Astrocyte of the hippocampus (primary cell): ENCODE measurements around the gene CCDC167.
A peak's percentile ranks its signal among the peaks of the same experiment; 100 is the strongest.

Experiments used
- DNase-seq: peaks from one replicate; pipeline ENCODE4 v3.0.0; 2011; ENCODE audit warnings: low read depth, low spot score

The CCDC167 gene

DNA sequence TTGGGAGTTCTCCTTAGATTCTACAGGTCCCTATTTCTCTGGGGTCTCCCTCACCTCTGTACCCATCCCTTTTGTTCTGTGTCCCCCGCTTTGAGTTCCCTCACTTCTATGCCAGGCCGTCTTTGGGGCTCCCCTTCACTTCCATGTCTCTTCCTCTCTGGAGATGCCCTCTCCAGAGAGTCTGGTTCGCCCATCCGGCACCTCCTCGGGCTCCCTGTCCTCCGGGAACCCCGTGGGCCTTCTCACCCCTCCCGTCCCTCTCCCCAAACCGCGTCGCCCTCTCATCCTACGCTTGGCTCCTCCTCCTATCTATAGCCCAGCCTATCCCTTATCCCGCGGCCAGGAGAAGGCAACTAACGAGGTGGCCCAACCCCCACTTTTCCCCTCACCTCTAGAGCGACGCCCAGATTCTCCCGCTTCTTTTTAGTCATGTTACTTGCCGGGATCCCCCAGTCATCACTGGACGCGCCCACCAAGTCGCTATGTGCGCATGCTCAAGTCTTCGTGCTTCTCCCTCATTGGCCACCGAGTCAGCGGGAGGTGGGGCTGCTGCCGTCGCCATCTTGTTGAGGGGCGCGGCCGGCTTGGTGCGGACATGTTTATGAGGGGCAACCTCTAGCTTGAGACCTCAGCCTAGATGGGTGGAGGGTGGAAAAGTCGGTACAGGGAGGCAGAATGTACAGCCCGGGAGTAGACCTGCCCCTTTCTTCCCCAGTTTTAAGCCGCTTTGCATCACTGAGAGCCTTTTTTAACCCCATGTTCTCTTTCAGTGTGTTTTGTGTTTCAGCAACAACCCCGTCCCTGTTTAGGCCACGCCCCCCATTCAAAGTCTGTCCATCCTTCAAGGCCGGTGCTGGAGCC is at the start of gene CCDC167:
Gene CCDC167 (minus strand): TSS at position 461 of the 861 bp plus-strand sequence. CDS start 30 bp downstream, at position 431.
- DNase-seq: peak; percentile 99

DNA sequence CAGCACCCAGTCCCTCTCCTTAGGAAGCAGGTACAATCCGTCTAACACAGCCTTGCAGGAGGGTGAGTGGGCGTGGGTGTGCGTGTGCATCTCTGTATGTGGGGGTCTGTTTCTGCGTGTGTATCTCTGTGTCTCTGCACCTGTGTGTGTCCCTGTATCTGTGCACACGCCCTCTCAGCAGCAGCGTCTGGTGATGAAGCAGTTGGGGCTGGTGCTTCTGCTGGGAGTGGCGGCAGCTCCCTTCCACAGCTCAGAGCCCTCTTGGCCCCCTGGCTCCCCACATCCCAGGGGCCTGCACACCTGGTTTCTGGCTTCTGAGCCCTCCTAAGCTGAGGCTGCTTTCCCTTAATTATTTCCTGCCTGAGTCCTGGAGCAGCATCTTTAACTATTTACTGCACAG is 49.5 kb upstream of the CCDC167 start:
- DNase-seq: no peak

DNA sequence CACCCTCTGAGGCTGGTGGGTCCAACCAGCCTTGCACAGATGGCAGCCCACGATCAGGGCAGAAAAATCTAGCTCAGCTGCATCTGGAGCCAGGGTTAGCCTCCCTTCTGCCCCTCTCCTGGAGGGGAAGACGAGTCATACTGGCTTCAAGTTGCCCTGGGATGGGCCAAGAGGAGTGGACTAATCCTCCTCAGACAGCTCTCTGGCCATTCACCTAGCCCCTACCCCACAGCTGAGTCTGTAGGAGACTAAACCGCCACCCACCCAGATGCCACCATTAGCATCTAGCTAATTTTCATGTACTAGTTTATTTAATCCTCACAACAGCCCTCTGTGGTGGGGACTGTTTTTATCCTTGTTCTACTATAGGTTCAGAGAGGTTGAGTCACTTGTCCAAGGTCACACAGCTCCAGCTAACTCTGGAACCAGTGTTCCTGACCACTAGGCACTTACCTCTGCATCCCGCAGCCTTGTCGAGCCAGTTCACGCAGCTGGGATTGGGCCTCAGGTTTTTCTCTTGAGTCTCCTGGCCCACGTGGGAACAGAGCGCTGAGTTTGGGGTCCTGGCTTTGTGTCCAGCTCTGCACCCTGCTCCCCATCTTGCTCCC is 48.5 kb upstream of the CCDC167 start:
- no peak for DNase-seq

DNA sequence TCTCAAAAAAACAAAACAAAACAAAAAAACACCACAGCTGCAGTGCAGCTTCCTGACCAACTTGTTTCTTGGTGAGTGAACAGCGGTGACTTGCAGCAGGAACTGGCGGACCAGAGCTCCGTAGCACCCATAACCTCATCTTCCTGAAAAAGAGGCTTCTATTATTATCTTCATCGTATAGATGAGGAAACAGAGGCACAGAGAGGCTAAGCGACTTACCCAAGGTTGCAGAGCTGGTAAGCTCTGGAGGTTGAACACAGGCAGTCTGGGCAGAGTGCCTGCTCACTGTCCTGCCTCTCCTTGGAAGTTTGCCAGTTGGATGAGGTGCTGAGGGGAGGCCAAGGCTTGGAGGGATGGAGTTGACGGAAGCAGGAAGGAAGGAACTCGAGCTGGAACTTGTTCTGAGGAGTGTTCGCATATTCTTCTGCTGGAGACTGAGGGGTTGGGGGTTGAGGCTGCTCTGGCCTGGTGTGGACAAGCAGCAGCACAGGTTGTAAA is 47.9 kb upstream of the CCDC167 start:
- DNase-seq: peak; percentile 84

DNA sequence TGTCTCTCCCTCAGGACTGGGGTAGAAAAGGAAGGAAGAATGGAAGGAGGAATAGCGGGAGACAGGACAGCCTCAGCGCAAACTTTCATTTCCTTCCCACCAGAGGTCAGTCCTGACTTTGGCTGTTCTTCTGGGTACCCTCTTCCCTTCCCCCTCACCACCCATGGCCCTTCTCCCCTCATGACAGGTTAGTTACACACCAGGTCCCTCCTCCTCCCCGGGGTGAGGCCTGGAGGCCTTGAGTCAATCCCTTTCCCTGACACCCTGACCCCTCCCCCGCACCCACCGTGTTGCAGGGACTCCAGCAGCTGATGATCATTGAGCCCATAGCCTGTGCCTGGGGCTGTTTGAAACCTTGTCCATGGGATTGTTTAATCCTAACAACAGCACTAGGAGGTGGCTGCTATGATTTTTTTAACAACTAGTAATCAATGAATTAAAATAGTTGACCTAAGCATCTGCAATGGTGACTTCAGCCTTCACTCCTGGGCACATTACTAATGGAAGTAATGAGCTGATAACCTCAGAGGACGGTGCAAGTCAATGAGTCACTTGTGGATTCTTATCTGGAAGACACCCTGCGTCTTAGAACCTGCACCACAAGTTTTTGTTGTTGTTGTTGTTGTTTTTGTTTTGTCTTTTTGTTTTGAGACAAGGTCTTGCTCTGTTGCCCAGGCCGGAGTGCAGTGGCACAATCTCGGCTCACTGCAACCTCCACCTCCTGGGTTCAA is 46.6 kb upstream of the CCDC167 start:
- no peak for DNase-seq

DNA sequence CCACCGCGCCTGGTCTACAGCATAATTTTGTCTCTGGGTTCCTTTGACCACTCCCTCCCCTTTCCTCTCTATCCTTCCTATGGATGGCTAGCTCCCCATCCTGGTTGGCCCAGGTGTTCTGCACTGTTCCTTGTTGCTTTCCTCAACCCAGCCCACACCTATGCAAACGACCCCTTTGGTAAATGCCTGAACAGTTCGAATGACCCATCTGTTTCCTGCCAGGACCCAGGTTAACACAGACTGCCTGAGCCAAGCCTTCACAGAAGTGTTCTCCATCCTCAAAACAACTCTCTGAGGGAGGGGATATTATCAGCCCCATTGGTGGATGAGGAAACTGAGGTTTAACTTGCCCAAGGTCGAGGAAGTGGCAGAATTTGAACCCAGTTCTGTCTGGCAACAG is 44.8 kb upstream of the CCDC167 start:
- no peak for DNase-seq

DNA sequence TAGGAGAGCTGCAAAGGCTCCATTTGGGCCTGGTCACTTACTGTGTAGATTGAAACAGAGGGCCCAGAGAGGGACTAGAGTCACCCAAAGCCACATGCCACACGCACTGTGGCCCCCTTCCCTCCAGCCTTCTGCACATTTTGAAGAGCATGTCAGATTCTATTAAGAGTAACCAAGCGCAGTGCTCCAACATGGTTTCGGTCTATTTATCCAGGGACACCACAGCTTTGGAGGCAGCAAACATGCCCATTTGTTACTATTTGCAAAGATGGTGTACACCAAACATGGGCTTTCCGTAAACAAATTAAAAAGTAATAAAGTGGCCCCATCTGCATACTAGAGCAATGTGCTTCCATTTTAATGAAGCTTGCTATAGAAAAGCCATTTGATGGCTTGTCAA is 43.7 kb upstream of the CCDC167 start:
- DNase-seq: no peak

DNA sequence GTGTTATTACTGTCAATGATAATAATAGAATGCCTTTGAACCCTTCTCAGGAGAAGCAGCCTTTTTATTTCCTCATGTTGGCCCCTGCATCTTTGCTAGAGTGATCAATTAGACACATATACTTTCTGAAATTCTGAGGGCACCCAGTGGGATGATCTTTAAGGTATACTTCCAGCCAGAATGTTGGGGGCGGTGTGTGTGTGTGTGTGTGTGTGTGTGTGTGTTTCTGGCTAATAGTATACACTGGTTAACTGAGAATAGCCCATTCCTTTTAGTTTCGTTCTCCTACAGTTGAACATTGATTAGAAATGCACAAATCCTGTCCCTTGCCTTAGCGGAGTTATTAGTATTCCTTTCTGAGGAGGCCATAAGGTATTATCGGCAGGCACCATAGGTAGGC is 41.7 kb upstream of the CCDC167 start:
- DNase-seq: no peak

DNA sequence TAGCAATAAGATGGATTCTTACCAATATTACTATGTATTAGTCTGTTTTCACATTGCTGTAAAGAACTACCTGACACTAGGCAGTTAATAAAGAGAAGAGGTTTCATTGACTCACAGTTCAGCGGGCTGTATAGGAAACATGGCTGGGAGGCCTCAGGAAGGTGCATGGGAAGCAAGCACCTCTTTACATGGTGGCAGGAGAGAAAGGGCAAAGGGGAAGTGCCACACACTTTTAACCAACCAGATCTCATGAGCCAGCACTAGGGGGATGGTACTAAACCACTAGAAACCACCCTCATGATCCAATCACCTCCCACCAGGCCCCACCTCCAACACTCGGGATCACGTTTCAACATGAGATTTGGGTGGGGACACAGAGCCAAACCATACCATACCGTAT is 40.7 kb upstream of the CCDC167 start:
- no peak for DNase-seq

DNA sequence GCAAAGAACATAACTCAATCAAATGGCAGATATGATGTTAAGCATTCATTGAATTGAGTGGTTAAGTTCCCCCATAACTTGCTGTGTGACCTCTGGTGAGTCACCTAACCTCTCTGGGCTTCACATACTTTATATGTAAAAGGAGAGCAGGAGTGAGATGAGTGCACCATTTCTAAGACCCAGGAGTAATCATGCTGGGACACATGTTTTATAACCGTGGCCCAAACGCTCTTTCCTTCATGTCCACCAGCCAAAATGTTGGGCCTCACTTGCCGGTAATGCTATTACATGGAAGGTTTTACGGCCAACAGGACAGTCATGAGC is 40.3 kb upstream of the CCDC167 start:
- no peak for DNase-seq

DNA sequence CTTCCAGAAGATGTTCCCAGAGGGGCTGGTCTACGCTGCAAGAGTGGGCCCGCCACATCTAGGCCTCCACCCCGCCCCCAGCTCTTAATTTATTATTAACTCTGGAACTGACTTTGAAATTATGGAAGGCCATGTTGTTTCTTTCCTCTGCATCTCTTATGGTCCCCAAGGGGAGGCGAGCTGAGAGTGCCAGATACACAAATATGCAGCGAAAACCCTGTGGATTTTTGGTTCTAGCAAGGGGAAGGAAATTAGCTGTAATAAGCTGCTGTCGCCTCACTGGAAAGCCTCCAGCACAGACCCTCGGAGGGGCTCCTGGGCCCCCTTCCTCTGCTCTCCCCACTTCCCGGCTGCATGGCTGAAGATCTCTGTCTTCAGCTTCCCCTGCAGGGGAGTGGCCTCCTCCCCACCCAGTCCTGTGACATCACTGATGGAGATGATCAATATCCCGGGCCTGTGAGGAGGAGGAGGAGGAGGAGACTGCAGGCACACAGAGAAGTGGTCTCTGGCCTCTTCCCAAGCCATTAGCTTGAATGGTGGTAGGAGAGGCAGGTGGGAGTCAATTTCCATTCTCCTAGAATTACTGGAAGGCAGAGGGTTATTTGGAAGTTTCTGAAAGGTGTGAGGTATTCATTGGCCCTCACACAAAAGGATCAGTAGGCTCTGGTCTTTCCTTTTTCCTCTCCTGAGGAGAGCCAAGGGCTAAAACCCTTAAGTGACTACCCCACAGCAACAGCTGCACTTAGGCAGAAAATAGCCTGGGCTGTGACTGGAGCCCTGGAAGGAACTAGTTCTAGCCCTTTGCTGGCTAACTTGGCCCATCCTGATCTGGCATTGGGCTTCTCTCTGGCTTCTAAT is 39.7 kb upstream of the CCDC167 start:
- no peak for DNase-seq

DNA sequence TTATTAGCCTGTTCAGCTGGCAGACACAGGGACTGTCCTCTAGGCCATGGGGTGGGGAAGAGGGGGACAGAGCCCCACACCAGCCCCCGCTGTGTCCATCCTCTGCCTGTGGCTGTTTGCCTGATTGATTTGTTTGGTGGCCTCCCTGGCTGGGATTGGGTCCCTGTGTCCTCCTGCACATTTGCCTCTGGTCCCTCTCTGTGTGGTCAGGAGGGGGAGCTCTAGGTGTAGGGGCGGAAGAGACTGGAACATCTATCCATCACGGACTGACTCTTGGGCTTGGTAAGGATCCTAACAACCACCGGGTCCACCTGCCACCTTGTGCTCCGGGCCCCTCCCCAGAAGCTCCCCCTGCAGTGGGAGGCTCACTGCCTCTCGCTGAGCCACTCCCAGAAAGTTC is 38.4 kb upstream of the CCDC167 start:
- DNase-seq: no peak

DNA sequence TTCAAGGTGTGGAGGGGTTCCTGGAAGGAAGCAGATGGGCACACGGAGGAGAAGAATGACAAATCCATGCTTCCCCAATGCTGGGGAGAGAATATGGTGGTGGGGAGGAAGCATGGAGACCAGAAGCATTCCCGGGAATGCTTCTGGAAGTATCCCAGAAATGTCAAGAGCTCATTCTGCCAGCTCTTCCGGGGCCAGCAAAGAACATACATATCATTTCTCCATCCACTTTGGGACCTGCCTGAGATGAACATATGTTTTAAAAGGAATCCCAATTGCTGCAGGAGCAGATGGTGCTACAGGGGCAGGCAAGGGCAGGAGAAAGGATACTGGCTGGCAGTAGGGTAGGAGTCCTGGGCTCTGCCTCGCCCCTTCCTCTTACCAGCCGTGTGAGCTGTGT is 37.9 kb upstream of the CCDC167 start:
- DNase-seq: no peak

DNA sequence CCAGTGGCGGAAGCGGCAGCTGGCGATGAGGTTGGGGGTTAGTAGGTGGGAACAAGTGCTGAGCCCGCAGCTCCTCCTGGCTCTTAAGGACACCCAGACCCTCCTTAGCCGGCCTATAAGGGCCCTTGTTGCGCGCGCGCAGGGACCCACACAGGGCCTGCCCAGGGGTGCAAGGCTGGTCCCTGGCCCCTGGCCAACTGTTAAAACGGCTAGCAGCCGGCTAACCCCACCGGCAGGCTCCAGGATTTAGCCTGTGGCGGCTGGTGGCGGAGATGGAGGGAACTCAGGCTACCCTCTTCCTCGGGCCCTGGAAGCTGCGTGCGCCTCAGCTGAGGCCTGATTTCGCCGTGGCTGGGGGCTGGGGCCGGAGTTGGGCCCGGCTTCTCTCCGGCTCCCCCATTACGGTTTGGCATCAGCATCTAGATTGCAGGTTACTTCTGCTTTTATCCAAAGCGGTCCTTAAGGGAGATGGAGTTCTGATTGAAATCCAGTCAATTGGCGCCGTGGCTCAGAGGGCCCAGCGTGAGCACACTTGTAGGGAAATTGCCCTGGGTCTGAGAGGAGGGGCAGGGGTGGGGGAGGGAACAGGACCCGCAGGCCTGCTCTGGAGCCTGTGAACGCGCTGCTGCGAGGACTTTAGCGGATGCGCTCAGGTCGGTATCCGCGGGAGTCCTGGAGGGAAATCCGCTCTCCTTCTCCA is 36.9 kb upstream of the CCDC167 start:
- DNase-seq: no peak

DNA sequence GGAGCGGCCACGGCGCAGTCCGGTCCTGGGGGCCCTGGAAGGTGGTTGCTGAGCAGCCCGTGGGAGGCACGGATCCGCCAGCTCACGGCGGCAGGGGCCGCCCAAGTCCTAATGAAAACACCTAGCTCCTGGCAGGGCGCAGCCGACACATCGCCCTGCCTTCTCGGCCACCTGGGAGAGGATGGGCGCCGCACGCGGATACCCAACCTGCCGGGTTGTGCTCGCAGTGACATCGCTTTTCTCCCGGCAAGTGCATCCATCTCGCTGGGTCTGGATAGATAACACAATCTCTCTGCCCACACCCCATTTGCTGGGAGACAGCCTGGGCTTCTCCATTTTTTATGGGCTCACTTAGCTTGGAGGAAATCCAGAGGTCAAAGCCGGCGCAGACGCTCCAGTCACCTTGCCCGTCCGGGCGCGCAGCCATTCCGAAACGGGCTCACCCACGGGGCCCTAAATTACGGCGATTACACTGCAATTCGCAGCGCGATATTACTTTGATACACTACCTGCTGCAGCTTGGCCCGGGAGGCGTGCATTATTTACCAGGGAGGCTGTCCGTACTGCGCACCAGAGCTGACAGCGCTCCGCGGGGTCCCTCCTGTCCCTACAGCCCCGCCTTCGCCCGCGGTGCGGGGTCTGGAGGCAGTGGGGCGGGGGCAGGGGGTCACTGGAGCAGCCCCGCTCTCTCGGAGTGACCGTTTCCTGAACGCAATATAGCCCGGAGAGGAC is 36.2 kb upstream of the CCDC167 start:
- peak; percentile 45 for DNase-seq

DNA sequence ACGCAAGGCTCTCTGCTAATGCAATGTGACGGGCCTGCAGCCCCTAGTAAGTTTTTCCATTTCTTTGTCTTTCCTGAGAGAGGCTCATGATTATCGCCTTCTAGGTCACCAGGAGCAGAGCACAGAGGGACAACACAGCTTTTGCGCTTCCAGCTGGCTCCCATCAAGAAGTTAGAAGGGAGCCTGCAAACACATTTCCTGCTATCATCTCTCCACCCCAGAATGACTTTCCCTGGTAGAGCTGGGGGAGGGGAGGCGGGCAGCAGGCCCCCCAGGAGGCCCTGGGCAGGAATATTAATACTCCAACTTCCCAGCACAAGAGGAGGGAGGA is 35.7 kb upstream of the CCDC167 start:
- DNase-seq: no peak

DNA sequence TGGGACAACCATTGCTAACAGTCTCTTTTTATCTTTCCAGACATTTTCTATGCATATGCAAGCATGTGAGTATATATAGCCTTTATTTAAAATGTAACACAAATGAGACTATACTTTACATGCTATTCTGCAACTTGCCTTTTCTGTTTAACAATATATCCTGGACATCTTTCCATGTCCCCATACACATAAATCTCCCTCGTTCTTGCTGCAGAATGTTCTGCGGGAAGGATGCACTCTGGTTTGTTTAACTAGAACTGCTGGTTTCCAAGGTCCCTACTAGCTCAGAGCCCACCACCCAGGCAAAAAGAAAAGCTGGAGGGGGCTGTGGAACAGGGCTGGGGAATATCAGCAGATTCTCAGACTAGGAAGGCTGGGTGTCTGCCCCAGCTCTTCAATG is 35.2 kb upstream of the CCDC167 start:
- DNase-seq: no peak

DNA sequence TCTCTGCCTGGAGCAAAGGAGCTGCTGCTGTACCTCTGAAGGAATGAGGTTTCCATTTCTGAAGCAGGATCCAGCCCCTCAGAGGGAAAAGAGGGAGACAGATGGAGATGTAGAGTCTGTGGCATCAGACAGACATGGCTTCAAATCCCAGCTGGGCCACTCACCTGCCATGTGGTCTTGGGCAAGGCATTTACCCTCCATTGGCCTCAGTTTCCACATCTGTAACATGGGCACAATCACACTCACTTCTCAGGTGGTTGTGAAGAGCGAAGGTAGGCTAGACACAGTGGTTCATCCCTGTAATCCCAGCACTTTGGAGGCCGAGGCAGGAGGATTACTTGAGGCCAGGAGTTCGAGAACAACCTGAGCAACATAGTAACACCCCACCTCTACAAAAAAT is 32.4 kb upstream of the CCDC167 start:
- DNase-seq: no peak

DNA sequence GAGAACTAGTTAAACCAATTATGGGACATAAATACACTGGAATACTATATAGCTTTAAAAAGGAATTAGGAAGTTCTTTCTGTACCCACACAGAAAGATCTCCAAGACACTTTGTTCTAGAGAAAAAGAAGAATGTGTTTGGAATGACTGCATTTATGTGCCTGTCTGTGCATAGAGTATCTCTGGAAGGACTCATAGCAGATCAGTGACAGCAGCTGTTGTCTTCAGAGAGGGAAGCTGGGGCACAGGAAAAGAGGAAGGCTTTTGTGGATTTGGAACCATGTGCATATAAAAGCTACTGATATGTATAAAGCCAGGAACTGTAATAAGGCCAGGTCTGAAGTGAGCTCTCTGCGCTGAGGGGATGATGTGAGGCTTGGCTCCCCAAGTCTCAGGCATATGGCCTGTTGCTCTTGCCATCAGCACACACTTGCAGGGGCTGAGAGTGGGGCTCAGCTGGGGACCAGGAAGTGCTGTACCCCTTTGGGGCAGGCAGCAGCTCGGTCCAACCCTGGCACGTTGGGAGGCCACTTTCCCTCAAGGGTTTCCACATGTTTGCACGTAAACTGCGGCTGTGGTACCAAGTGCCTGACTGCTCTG is 31.8 kb upstream of the CCDC167 start:
- no peak for DNase-seq

DNA sequence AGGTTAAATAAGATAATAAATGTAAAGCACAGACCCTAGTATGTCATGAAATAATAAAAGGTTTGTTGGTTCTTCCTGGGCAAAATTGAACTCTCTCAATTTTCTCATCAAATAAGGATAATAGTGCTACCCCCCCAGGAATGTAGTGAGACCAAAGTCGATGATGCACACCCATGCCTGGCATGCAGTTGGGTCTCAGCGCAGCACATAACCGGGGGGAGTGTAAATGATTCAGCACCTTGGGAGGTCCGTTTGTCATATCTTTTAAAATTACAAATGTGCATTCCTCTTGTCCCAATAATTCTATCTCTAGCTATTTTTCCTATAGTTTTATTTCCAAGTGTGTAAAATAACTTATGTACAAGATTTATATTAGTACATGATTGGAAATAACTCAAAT is 31.3 kb upstream of the CCDC167 start:
- no peak for DNase-seq
